ENCODE data around the gene RNF8. TPM values are rescaled to one million over a fixed set of nuclear protein-coding genes. Genes with fewer than 3 reads are reported as not detected.
"Not testable (repeated sequence)": the region's sequence is repeated elsewhere in the genome, so short reads cannot be mapped to it uniquely, and the experiment has no call there.

The RNF8 gene
- total RNA-seq, 1 donor from 2014 or later: 34.2 TPM

DNA sequence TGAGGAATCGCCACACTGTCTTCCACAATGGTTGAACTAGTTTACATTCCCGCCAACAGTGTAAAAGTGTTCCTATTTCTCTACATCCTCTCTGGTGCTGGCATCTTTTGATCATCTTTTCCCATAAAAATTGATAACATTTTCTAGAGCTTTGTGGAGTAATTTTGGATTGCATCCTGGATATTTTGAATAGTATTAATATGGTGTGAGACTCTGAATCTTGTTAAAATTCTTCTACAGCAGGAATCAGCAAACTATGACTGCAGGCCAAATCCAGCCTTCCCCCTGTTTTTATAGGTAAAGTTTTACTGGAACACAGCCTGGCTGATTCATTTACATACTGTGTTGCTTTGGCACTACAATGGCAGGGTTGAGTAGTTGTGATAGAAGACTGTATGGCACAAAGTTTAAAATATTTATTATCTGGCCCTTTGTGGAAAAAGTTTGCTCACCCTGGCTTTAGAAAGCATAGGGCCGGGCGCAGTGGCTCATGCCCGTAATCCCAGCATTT lies 15.0 kb upstream of the RNF8 start:
- Mint-ChIP-seq H3K9me3 (ENCODE audit: low read depth) (no peaks in the 10 kb centered on the region), H3K36me3 (ENCODE audit: insufficient read depth) (peaks cover 2% of the 10 kb centered on the region), H3K4me3 (ENCODE audit: low read depth) (no peak overlapping the region), H3K4me1 (ENCODE audit: low read depth) (peaks cover 9% of the 10 kb centered on the region), H3K27ac (no peak overlapping the region), H3K27me3 (peaks cover 3% of the 10 kb centered on the region)
- DNase-seq (ENCODE audit: low spot score, unreplicated experiment): no peak
- TF ChIP-seq CTCF (IDR thresholded peaks at IDR 0.05; ENCODE audit: unreplicated experiment): no peak

GRCh38 chr6:37339741-37340638 lies 13.8 kb upstream of the RNF8 start:
- Mint-ChIP-seq H3K36me3 (ENCODE audit: insufficient read depth) (no peaks in the 10 kb centered on the region), H3K27me3 (peaks cover 8% of the 10 kb centered on the region), H3K4me1 (ENCODE audit: low read depth) (peaks cover 9% of the 10 kb centered on the region), H3K27ac (peak overlapping the region; percentile 23), H3K9me3 (ENCODE audit: low read depth) (no peaks in the 10 kb centered on the region), H3K4me3 (ENCODE audit: low read depth) (no peak overlapping the region)
- no peak for DNase-seq (ENCODE audit: low spot score, unreplicated experiment)
- no peak for TF ChIP-seq CTCF (IDR thresholded peaks at IDR 0.05; ENCODE audit: unreplicated experiment)

- Mint-ChIP-seq H3K9me3 (ENCODE audit: low read depth) (no peaks in the 10 kb centered on the region), H3K27ac (no peak overlapping the region), H3K4me3 (ENCODE audit: low read depth) (no peak overlapping the region), H3K4me1 (ENCODE audit: low read depth) (peaks cover 9% of the 10 kb centered on the region), H3K36me3 (ENCODE audit: insufficient read depth) (no peaks in the 10 kb centered on the region), H3K27me3 (peaks cover 8% of the 10 kb centered on the region)
- TF ChIP-seq CTCF (IDR thresholded peaks at IDR 0.05; ENCODE audit: unreplicated experiment): no peak
- DNase-seq (ENCODE audit: low spot score, unreplicated experiment): no peak
Observed at GRCh38 chr6:37340639-37340943, 13.2 kb upstream of the RNF8 start.

DNA sequence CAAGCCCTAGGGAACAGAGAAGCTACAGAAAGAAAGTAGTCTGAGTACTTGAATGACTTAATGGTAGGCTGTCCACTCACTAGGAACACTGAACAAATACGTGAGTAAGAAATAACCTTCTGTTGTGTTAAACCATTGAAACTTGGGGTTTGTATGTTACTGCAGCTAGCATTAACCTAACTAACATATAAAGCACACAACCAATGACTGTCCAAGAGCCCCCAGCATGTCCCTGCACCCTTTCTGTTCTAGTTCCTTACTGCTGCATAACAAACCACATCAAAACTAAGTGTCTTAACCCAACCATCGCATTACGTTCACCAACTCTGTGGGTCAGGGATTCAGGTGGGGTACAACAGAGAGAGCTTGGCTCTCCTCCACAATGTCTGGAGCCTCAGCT lies 10.5 kb upstream of the RNF8 start:
- no peak for DNase-seq (ENCODE audit: low spot score, unreplicated experiment)
- H3K9me3 Mint-ChIP-seq (ENCODE audit: low read depth): peaks cover 3% of the 10 kb centered on the region
- peaks cover 9% of the 10 kb centered on the region for H3K4me1 Mint-ChIP-seq (ENCODE audit: low read depth)
- no peak overlapping the region for H3K27ac Mint-ChIP-seq
- no peak for TF ChIP-seq CTCF (IDR thresholded peaks at IDR 0.05; ENCODE audit: unreplicated experiment)
- peaks cover 8% of the 10 kb centered on the region for H3K27me3 Mint-ChIP-seq
- H3K4me3 Mint-ChIP-seq (ENCODE audit: low read depth): no peak overlapping the region
- H3K36me3 Mint-ChIP-seq (ENCODE audit: insufficient read depth): no peaks in the 10 kb centered on the region

DNA sequence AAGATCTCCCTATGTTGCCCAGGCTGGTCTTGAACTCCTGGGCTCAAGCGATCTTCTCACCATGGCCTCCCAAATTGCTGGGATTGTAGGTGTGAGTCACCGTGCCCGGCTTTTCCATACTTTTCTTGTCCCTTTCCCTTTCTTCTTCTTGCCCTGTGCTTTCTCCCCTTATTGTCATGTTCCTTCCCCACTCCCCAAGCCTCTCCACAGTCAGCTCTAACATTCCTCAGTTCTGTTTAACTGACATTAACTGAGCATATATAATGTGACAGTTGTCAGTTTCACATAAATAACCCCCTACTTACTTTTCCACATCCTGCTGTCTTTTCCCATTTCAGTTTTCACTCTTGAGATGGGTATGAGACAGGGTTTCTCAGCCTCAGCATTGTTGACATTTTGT lies 9.5 kb upstream of the RNF8 start:
- H3K4me3 Mint-ChIP-seq (ENCODE audit: low read depth): no peak overlapping the region
- TF ChIP-seq CTCF (IDR thresholded peaks at IDR 0.05; ENCODE audit: unreplicated experiment): no peak
- peaks cover 8% of the 10 kb centered on the region for H3K27me3 Mint-ChIP-seq
- DNase-seq (ENCODE audit: low spot score, unreplicated experiment): no peak
- H3K4me1 Mint-ChIP-seq (ENCODE audit: low read depth): peaks cover 6% of the 10 kb centered on the region
- H3K27ac Mint-ChIP-seq: no peak overlapping the region
- peaks cover 3% of the 10 kb centered on the region for H3K9me3 Mint-ChIP-seq (ENCODE audit: low read depth)
- no peaks in the 10 kb centered on the region for H3K36me3 Mint-ChIP-seq (ENCODE audit: insufficient read depth)

DNA sequence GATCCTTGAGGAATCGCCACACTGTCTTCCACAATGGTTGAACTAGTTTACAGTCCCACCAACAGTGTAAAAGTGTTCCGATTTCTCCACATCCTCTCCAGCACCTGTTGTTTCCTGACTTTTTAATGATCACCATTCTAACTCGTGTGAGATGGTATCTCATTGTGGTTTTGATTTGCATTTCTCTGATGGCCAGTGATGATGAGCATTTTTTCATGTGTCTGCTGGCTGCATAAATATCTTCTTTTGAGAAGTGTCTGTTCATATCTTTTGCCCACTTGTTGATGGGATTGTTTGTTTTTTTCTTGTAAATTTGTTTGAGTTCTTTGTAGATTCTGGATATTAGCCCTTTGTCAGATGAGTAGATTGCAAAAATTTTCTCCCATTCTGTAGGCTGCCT lies 8.0 kb upstream of the RNF8 start:
- H3K4me3 Mint-ChIP-seq (ENCODE audit: low read depth); DNase-seq (ENCODE audit: low spot score, unreplicated experiment); H3K27me3 Mint-ChIP-seq; H3K9me3 Mint-ChIP-seq (ENCODE audit: low read depth); H3K4me1 Mint-ChIP-seq (ENCODE audit: low read depth); H3K36me3 Mint-ChIP-seq (ENCODE audit: insufficient read depth); H3K27ac Mint-ChIP-seq: not testable (repeated sequence)
